OCI-LY1 (cell line): ENCODE results near the gene TTYH1.

Experiments used
- CTCF ChIP-seq: fragments of 200-600 bp; sonication (generic), shearing (Covaris generic); IDR thresholded peaks from 2 replicates; pipeline ENCODE4 v1.5.1; 2017; ENCODE audit warnings: mild to moderate bottlenecking, antibody characterized with exemption, low read length, moderate library complexity, mixed read lengths
- EZH2 ChIP-seq: fragments of 200-600 bp; sonication (generic), shearing (Covaris generic); IDR thresholded peaks from 2 replicates; pipeline ENCODE4 v1.8.0; 2017; ENCODE audit warnings: borderline replicate concordance, mixed run types, mild to moderate bottlenecking, antibody characterized with exemption, low read length, moderate library complexity, mixed read lengths

GRCh38 chr19:54399189-54399588 is 16.1 kb upstream of the TTYH1 start:
- TF ChIP-seq CTCF (no peak), EZH2 (no peak)
